Karpas-422 (cell line): Measurements from ENCODE around the gene DENND6B. TPM values are rescaled to one million over a fixed set of nuclear protein-coding genes. Genes with fewer than 3 reads are reported as not detected.
A peak's percentile ranks its signal among the peaks of the same experiment; 100 is the strongest.

Source experiments
- DNase-seq: peaks from one replicate; pipeline ENCODE4 v3.0.0-alpha.2; 2015
- H2AFZ ChIP-seq: fragments of 200-600 bp; sonication (generic); 2 replicates; pipeline ENCODE4 v1.6.1; 2014; ENCODE audit warnings: antibody characterized with exemption, low read length, mixed read lengths
- H3K27ac ChIP-seq: fragments of 200-600 bp; sonication (generic); 2 replicates; pipeline ENCODE4 v1.5.1; 2014; ENCODE audit warnings: mild to moderate bottlenecking, low read length, moderate library complexity
- H3K27me3 ChIP-seq: fragments of 200-600 bp; sonication (generic); 2 replicates; pipeline ENCODE4 v1.6.1; 2014; ENCODE audit warnings: low read length, mixed read lengths
- H3K36me3 ChIP-seq: fragments of 200-600 bp; sonication (generic); 2 replicates; pipeline ENCODE4 v1.6.1; 2014; ENCODE audit warnings: low read length, mixed read lengths; ENCODE audit not compliant: insufficient read depth
- H3K4me1 ChIP-seq: fragments of 200-600 bp; sonication (generic); 2 replicates; pipeline ENCODE4 v1.6.1; 2014; ENCODE audit warnings: mild to moderate bottlenecking, low read length, mixed read lengths
- H3K4me2 ChIP-seq: fragments of 200-600 bp; sonication (generic); 2 replicates; pipeline ENCODE4 v1.6.1; 2014; ENCODE audit warnings: low read length, low read depth, mild to moderate bottlenecking; ENCODE audit not compliant: poor library complexity, severe bottlenecking
- H3K4me3 ChIP-seq: fragments of 200-600 bp; sonication (generic); 2 replicates; pipeline ENCODE4 v1.5.1; 2014; ENCODE audit warnings: mild to moderate bottlenecking, antibody characterized with exemption, low read length, mixed read lengths
- H3K79me2 ChIP-seq: fragments of 200-600 bp; sonication (generic); 2 replicates; pipeline ENCODE4 v1.6.1; 2014; ENCODE audit warnings: mild to moderate bottlenecking, low read length, mixed read lengths
- H3K9ac ChIP-seq: fragments of 200-600 bp; sonication (generic); 2 replicates; pipeline ENCODE4 v1.6.0; 2014; ENCODE audit warnings: low read length
- H3K9me2 ChIP-seq: fragments of 200-600 bp; sonication (generic), shearing (Covaris generic); replicated peaks from 2 replicates; pipeline ENCODE4 v1.6.0; 2014; ENCODE audit warnings: mild to moderate bottlenecking, low read length, moderate library complexity; ENCODE audit not compliant: insufficient read depth
- H3K9me3 ChIP-seq: fragments of 300-700, 200-600 bp; sonication (generic); 2 replicates; pipeline ENCODE4 v1.6.1; 2014; ENCODE audit warnings: low read length, mixed read lengths
- H4K20me1 ChIP-seq: fragments of 200-600 bp; sonication (generic); 2 replicates; pipeline ENCODE4 v1.6.1; 2014; ENCODE audit warnings: mild to moderate bottlenecking, antibody characterized with exemption, low read length, low read depth; ENCODE audit not compliant: insufficient read depth
- total RNA-seq: library from RNA; depleted of rRNA; stranded (reverse); fragments of >200 nt; shearing (Covaris generic); gene quantifications from 2 replicates; pipeline ENCODE4 v1.2.3, GENCODE V29; 2014; ENCODE audit warnings: low replicate concordance

The DENND6B gene
- total RNA-seq, 1 experiment from 2014 or later, result 2.7 TPM

DNA sequence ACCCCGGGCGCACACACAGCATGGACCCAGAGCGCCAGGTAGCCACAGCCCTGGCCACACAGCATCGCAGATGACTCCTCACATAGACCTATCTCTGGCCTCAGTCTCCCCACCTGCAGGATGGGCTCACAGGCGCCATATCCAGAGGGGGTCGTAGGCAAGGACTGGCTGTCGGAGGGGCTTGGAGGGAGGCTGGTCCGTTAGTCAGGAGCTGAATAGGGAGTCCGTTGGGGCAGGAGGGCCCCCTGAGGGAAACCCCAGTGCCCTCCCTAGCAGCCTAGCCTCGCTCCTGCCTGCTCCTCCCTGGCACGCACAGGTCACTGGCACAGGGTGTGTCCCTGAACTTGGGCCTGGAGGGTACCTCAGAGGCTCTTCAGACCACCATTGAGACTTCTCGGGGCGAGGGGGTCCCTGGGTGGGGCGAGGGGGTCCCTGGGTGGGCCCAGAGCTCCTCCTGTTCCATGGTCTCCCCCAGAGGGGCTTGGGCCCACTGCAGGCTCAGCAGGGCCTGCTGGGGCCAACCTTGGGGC, 21.4 kb downstream of the DENND6B start:
- peak overlapping the region; percentile 43 for H3K9ac ChIP-seq
- H3K4me1 ChIP-seq, result peaks cover 76% of the 10 kb centered on the region

DNA sequence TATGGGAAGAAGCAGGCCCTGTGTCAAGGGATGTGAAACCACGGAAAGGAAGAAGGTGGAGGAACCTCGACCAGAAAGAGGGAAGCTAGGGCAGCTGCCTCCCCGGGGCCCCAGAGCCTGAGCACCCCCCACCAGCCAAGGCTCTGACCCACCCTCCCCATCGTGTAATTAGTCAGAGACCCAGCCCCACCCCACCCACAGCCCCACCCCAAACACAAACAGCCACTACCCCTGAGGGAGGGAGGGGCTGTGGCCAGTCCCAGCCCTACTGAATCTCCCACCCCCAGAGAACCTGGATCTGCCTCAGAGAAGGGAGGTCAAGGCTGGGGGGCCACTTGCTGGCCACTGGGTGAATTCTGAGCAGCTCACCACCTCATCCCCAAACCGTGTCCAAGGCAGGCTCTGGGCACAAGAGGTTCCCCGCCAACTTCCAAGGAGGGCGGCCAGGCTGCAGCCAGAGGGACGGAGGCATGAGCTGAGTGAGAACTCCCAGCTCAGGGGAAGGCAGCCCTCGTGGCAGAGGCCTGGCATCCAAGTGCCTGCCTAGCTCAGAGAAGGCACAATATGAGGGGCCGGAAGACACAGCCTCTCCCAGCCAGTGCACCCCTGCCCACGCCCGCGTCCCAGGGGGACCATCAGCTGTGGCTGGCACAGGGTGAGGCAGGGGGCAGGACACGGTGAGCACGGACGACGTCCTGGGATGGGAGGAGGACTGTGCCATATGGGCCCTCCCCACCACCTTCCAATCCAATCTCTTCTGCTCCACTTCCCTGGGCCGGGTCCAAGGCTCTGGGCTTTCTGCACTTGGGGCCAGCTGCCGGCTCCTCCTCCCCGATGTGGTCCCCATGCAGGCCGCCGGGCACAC, 22.1 kb downstream of the DENND6B start:
- Histone ChIP-seq H3K27me3 (no peaks in the 10 kb centered on the region), H3K4me1 (peaks cover 76% of the 10 kb centered on the region), H3K79me2 (no peaks in the 10 kb centered on the region), H3K36me3 (no peaks in the 10 kb centered on the region), H3K9ac (peak overlapping the region; percentile 43), H3K4me3 (no peak overlapping the region), H3K9me2 (no peaks in the 10 kb centered on the region), H3K4me2 (peak overlapping the region; percentile 49), H3K27ac (no peak overlapping the region), H3K9me3 (no peaks in the 10 kb centered on the region), H4K20me1 (peaks cover 22% of the 10 kb centered on the region; the same call in 1 of the 2 replicates), H2AFZ (no peak overlapping the region)
- no peak for DNase-seq

More for the DNA sequence above, 21.4 kb downstream of the DENND6B start:
- Histone ChIP-seq H3K27me3 (no peaks in the 10 kb centered on the region), H2AFZ (no peak overlapping the region), H3K79me2 (no peaks in the 10 kb centered on the region), H3K4me2 (peak overlapping the region; percentile 71), H3K9me2 (no peaks in the 10 kb centered on the region), H3K9me3 (no peaks in the 10 kb centered on the region), H3K4me3 (no peak overlapping the region), H3K36me3 (no peaks in the 10 kb centered on the region), H3K27ac (no peak overlapping the region), H4K20me1 (peaks cover 22% of the 10 kb centered on the region; the same call in 1 of the 2 replicates)
- no peak for DNase-seq

DNA sequence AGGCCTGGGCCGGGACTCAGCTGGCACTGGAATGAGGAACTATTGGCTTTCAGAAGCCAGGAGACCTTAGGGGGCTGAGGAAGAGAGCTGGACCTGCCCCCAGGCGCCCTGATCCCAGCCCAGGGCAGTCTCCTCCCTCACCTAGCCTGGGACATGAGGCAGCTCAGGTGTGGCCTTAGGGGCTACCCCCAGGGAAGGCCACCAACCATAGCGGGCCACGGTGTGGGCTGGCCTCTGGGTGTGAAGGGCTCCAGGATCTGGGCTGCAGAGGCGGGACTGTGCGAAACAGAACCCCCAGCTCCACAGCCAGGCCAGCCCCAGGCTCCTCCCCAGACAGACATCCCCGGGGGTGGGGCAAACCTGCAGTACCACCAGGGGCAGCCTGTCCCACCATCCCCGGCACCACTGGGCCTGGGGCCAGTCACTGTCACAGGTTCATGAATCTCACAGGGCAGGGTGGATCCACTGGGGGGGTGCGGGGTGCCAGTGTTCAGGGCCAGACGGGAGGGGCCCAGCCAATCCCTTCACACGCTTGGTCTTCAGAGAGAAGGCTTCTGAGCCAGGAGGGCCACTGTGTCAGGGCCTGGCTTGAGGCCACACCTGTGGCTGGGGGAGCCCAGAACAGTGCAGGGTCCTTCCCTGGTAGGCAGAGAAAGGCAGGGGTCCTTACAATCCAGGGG, 22.8 kb downstream of the DENND6B start:
- H3K9me3 ChIP-seq, result no peaks in the 10 kb centered on the region
- no peak overlapping the region for H3K4me3 ChIP-seq
- H4K20me1 ChIP-seq, result peaks cover 22% of the 10 kb centered on the region; the same call in 1 of the 2 replicates
- no peaks in the 10 kb centered on the region for H3K36me3 ChIP-seq
- H3K4me2 ChIP-seq, result peak overlapping the region; percentile 49
- peak; percentile 64 for DNase-seq
- H3K9ac ChIP-seq, result peak overlapping the region; percentile 35
- no peak overlapping the region for H3K27ac ChIP-seq
- H3K4me1 ChIP-seq, result peaks cover 69% of the 10 kb centered on the region
- no peaks in the 10 kb centered on the region for H3K27me3 ChIP-seq
- H3K79me2 ChIP-seq, result no peaks in the 10 kb centered on the region
- H3K9me2 ChIP-seq, result no peaks in the 10 kb centered on the region
- no peak overlapping the region for H2AFZ ChIP-seq

DNA sequence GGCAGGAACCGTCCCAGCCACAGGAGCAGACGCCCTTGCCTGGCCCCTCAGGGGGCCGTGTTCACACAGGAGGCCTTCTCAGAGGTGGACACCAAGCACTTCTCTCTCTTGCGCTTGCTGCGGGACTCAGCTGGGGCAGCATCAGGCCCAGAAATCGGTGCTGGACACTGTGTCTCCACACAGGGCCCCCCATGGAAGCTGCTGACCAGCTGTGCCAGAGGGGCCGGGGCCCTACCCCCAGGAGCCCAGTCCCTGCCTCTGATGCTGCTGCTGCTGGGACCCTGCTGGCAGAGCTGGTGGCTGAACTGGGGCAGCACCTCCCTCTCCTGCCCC, 23.3 kb downstream of the DENND6B start:
- H3K4me2 ChIP-seq, result no peak overlapping the region
- H3K27ac ChIP-seq, result no peak overlapping the region
- no peaks in the 10 kb centered on the region for H3K9me2 ChIP-seq
- no peaks in the 10 kb centered on the region for H3K36me3 ChIP-seq
- H3K4me3 ChIP-seq, result no peak overlapping the region
- H4K20me1 ChIP-seq, result peaks cover 20% of the 10 kb centered on the region; the same call in 1 of the 2 replicates
- H3K27me3 ChIP-seq, result no peaks in the 10 kb centered on the region
- H2AFZ ChIP-seq, result no peak overlapping the region
- H3K4me1 ChIP-seq, result peaks cover 64% of the 10 kb centered on the region
- H3K79me2 ChIP-seq, result no peaks in the 10 kb centered on the region
- no peak for DNase-seq
- no peaks in the 10 kb centered on the region for H3K9me3 ChIP-seq
- peak overlapping the region; percentile 30; the same call in 1 of the 2 replicates for H3K9ac ChIP-seq

- Histone ChIP-seq H3K4me1 (peaks cover 56% of the 10 kb centered on the region), H3K27ac (no peak overlapping the region), H3K9me3 (no peaks in the 10 kb centered on the region), H3K9ac (0 out of 2 replicates have a peak overlapping the region, but pooled peaks have one; percentile 24), H3K4me2 (no peak overlapping the region), H3K4me3 (no peak overlapping the region), H3K9me2 (no peaks in the 10 kb centered on the region), H3K79me2 (no peaks in the 10 kb centered on the region), H2AFZ (no peak overlapping the region), H3K36me3 (no peaks in the 10 kb centered on the region), H4K20me1 (peaks cover 22% of the 10 kb centered on the region; the same call in 1 of the 2 replicates), H3K27me3 (no peaks in the 10 kb centered on the region)
- no peak for DNase-seq
These were observed 24.2 kb downstream of the DENND6B start for GRCh38 chr22:50302564-50302963.

GRCh38 chr22:50302041-50302541, 24.7 kb downstream of the DENND6B start:
- Histone ChIP-seq H3K79me2 (no peaks in the 10 kb centered on the region), H3K27ac (no peak overlapping the region), H3K36me3 (no peaks in the 10 kb centered on the region), H3K4me1 (peaks cover 55% of the 10 kb centered on the region), H3K4me3 (no peak overlapping the region), H3K9ac (no peak overlapping the region), H4K20me1 (peaks cover 22% of the 10 kb centered on the region; the same call in 1 of the 2 replicates), H2AFZ (no peak overlapping the region), H3K4me2 (no peak overlapping the region), H3K9me3 (no peaks in the 10 kb centered on the region), H3K27me3 (no peaks in the 10 kb centered on the region), H3K9me2 (no peaks in the 10 kb centered on the region)
- DNase-seq, result no peak

DNA sequence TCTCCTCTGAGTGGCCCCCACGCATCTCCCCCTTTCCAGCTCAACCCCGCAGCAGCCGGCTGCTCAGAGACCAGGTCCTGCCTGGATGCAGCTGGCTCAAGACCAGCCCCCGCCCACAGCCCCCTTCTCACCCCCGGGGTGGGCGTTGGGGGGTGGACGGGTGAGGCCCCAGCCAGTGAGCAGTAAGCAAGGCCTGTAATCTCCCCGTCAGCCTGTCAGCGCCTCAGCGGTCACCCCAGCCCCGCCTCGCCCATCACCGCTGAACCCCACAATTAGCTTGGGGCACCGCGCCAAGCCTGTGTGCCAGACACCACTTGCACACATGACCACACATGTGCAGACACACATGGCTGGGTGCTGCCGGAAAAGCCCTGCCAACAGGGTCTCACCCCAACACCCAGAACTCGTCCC, 25.2 kb downstream of the DENND6B start:
- peak overlapping the region; percentile 13 for H3K4me2 ChIP-seq
- no peak overlapping the region for H2AFZ ChIP-seq
- H3K27me3 ChIP-seq, result no peaks in the 10 kb centered on the region
- no peaks in the 10 kb centered on the region for H3K9me3 ChIP-seq
- no peaks in the 10 kb centered on the region for H3K9me2 ChIP-seq
- no peaks in the 10 kb centered on the region for H3K79me2 ChIP-seq
- H3K27ac ChIP-seq, result no peak overlapping the region
- peak; percentile 57 for DNase-seq
- H3K4me1 ChIP-seq, result peaks cover 50% of the 10 kb centered on the region
- H4K20me1 ChIP-seq, result peaks cover 22% of the 10 kb centered on the region; the same call in 1 of the 2 replicates
- no peak overlapping the region for H3K9ac ChIP-seq
- H3K4me3 ChIP-seq, result no peak overlapping the region
- H3K36me3 ChIP-seq, result no peaks in the 10 kb centered on the region
